ENCODE data around the gene EXOSC2.

- TF ChIP-seq, protein P1, sequence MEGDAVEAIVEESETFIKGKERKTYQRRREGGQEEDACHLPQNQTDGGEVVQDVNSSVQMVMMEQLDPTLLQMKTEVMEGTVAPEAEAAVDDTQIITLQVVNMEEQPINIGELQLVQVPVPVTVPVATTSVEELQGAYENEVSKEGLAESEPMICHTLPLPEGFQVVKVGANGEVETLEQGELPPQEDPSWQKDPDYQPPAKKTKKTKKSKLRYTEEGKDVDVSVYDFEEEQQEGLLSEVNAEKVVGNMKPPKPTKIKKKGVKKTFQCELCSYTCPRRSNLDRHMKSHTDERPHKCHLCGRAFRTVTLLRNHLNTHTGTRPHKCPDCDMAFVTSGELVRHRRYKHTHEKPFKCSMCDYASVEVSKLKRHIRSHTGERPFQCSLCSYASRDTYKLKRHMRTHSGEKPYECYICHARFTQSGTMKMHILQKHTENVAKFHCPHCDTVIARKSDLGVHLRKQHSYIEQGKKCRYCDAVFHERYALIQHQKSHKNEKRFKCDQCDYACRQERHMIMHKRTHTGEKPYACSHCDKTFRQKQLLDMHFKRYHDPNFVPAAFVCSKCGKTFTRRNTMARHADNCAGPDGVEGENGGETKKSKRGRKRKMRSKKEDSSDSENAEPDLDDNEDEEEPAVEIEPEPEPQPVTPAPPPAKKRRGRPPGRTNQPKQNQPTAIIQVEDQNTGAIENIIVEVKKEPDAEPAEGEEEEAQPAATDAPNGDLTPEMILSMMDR (IDR thresholded peaks at IDR 0.05) = no peak
- TF ChIP-seq POLR2A (IDR thresholded peaks at IDR 0.05) = no peak
These were observed 38.7 kb upstream of the EXOSC2 start for GRCh38 chr9:130654879-130655278.
